HCT116 (cell line): ENCODE measurements around the gene NPTX1. TPM values are rescaled to one million over a fixed set of nuclear protein-coding genes. Genes with fewer than 3 reads are reported as not detected.

Source experiments
- ATAC-seq: fragments of 200-7000 bp; cut with Tn5 transposase; 2 replicates; pipeline ENCODE4 v1.9.1; 2020; ENCODE audit warnings: mild to moderate bottlenecking, moderate library complexity
- BruUV-seq: library from RNA; stranded (reverse); fragments of 400-500 nt; replicated peaks from 2 replicates; lab custom pipeline; 2021; lab: Mats Ljungman, UMichigan
- CTCF ChIA-PET: fragments of 300-600 bp; sonication (Branson Sonifier 250); formaldehyde crosslinking; loops from one replicate; lab custom pipeline; 2021; ENCODE audit warnings: antibody characterized with exemption; lab: Charles Lee
- POLR2A ChIA-PET: fragments of 300-600, 350-600 bp; sonication (Branson Sonifier 250); formaldehyde crosslinking; loops from one replicate; lab custom pipeline; 2021; ENCODE audit warnings: antibody characterized with exemption; lab: Charles Lee
- RAD21 ChIA-PET, 2 experiments: fragments of 300-600 bp; sonication (Branson Sonifier 250); formaldehyde crosslinking; loops; one replicate each; lab custom pipeline; 2023; ENCODE audit warnings: low total read pairs in 2 of 2; ENCODE audit not compliant: uncharacterized antibody in 2 of 2, unreplicated experiment in 2 of 2, low non-redundant PET in 1 of 2; lab: Charles Lee
- DNase-seq: peaks from one replicate; pipeline ENCODE4 v3.0.0-alpha.2; 2010; ENCODE audit warnings: low read depth, low spot score
- H2AFZ ChIP-seq: fragments of 200-600 bp; shearing (Covaris generic), sonication (generic); 2 replicates; pipeline ENCODE4 v1.6.1; 2017; ENCODE audit warnings: low read depth, mixed run types, mixed read lengths, antibody characterized with exemption, low read length; ENCODE audit not compliant: poor library complexity, severe bottlenecking
- H3K27ac ChIP-seq: 2 replicates; pipeline ENCODE4 v1.5.1; 2012; ENCODE audit warnings: low read depth, low read length
- H3K27me3 ChIP-seq: fragments of 200-600 bp; sonication (generic); 2 replicates; pipeline ENCODE4 v1.6.1; 2016; ENCODE audit warnings: mixed run types, low read length, mixed read lengths; ENCODE audit not compliant: insufficient read depth
- H3K36me3 ChIP-seq, 2 experiments: fragments of 200-500 bp in 1 of 2; fragments of 200-600 bp in 1 of 2; sonication (Bioruptor generic) in 1 of 2; sonication (generic) in 1 of 2; 2 replicates each; pipeline versions ENCODE4 v1.5.1 to v1.6.1; 2014 to 2016; ENCODE audit warnings: low read length in 2 of 2, inconsistent platforms in 1 of 2, mixed read lengths in 1 of 2, mixed run types in 1 of 2; ENCODE audit not compliant: insufficient read depth in 2 of 2, control insufficient read depth in 1 of 2
- H3K4me1 ChIP-seq, 2 experiments: fragments of 200-600 bp in 1 of 2; sonication (generic) in 1 of 2; 2 replicates each; pipeline versions ENCODE4 v1.5.1 to v1.6.1; 2012 to 2017; ENCODE audit warnings: low read length in 2 of 2, inconsistent platforms in 1 of 2, mild to moderate bottlenecking in 1 of 2, mixed read lengths in 1 of 2, mixed run types in 1 of 2, moderate library complexity in 1 of 2; ENCODE audit not compliant: insufficient read depth in 2 of 2, control insufficient read depth in 1 of 2
- H3K4me2 ChIP-seq: fragments of 200-600 bp; sonication (generic); 2 replicates; pipeline ENCODE4 v1.6.1; 2017; ENCODE audit warnings: mixed run types, low read length, mixed read lengths
- H3K4me3 ChIP-seq, 2 experiments: fragments of 200-600 bp in 1 of 2; sonication (generic) in 1 of 2; replicated peaks in 1 of 2; 2 replicates each; pipeline ENCODE4 v1.5.1; 2011 to 2016; ENCODE audit warnings: low read length in 2 of 2, control low read depth in 1 of 2, low read depth in 1 of 2, mild to moderate bottlenecking in 1 of 2, mixed read lengths in 1 of 2, mixed run types in 1 of 2
- H3K79me2 ChIP-seq: fragments of 200-600 bp; sonication (generic); 2 replicates; pipeline ENCODE4 v1.6.1; 2017; ENCODE audit warnings: mild to moderate bottlenecking, mixed run types, low read length, moderate library complexity, mixed read lengths; ENCODE audit not compliant: insufficient read depth
- H3K9ac ChIP-seq: fragments of 200-600 bp; sonication (generic); 2 replicates; pipeline ENCODE4 v1.6.1; 2016; ENCODE audit warnings: low read length, mixed read lengths
- H3K9me2 ChIP-seq: fragments of 200-600 bp; sonication (generic), shearing (Covaris generic); 2 replicates; pipeline ENCODE4 v1.6.1; 2017; ENCODE audit warnings: mixed run types, mild to moderate bottlenecking, moderate library complexity; ENCODE audit not compliant: insufficient read depth
- H3K9me3 ChIP-seq, 2 experiments: fragments of 200-500 bp in 1 of 2; fragments of 200-600 bp in 1 of 2; sonication (Bioruptor generic) in 1 of 2; sonication (generic) in 1 of 2; 2 replicates each; pipeline ENCODE4 v1.6.1; 2014 to 2017; ENCODE audit warnings: low read length in 2 of 2, mixed read lengths in 2 of 2, inconsistent platforms in 1 of 2, low read depth in 1 of 2, mild to moderate bottlenecking in 1 of 2, mixed run types in 1 of 2, moderate library complexity in 1 of 2; ENCODE audit not compliant: control insufficient read depth in 1 of 2, insufficient read depth in 1 of 2
- H4K20me1 ChIP-seq: fragments of 200-600 bp; sonication (generic), shearing (Covaris generic); 2 replicates; pipeline ENCODE4 v1.6.1; 2017; ENCODE audit warnings: mixed run types, mild to moderate bottlenecking, moderate library complexity; ENCODE audit not compliant: insufficient read depth
- CBX3 ChIP-seq: IDR thresholded peaks from 2 replicates; pipeline ENCODE4 v1.6.1; 2012; ENCODE audit warnings: low read depth
- CEBPB ChIP-seq: IDR thresholded peaks from 2 replicates; pipeline ENCODE4 v1.6.1; 2012; ENCODE audit warnings: low read depth
- EGR1 ChIP-seq: IDR thresholded peaks from 2 replicates; pipeline ENCODE4 v1.6.1; 2012; ENCODE audit warnings: low read depth
- ELF1 ChIP-seq: IDR thresholded peaks from 2 replicates; pipeline ENCODE4 v1.6.1; 2012; ENCODE audit warnings: low read depth, borderline replicate concordance
- EZH2phosphoT487 ChIP-seq: fragments of 200-600 bp; IDR thresholded peaks from 2 replicates; pipeline ENCODE4 v1.6.1; 2018; ENCODE audit warnings: antibody characterized with exemption, borderline replicate concordance
- FOSL1 ChIP-seq: IDR thresholded peaks from 2 replicates; pipeline ENCODE4 v1.6.1; 2012; ENCODE audit warnings: low read depth
- JUND ChIP-seq: IDR thresholded peaks from 2 replicates; pipeline ENCODE4 v1.6.1; 2012
- POLR2A ChIP-seq: IDR thresholded peaks from 2 replicates; pipeline ENCODE4 v1.7.0; 2011; ENCODE audit warnings: borderline replicate concordance; ENCODE audit not compliant: insufficient read depth, insufficient read length; ENCODE audit errors: extremely low read depth
- POLR2AphosphoS5 ChIP-seq: IDR thresholded peaks from 2 replicates; pipeline ENCODE4 v1.6.1; 2011; ENCODE audit warnings: mild to moderate bottlenecking, low read depth, low read length, moderate library complexity
- RAD21 ChIP-seq: IDR thresholded peaks from 2 replicates; pipeline ENCODE4 v1.6.1; 2012; ENCODE audit warnings: low read depth, mild to moderate bottlenecking
- SP1 ChIP-seq: IDR thresholded peaks from 2 replicates; pipeline ENCODE4 v1.6.1; 2012; ENCODE audit warnings: low read depth
- SRF ChIP-seq: IDR thresholded peaks from 2 replicates; pipeline ENCODE4 v1.6.1; 2012; ENCODE audit warnings: low read depth
- TCF7L2 ChIP-seq: IDR thresholded peaks from 2 replicates; pipeline ENCODE4 v1.7.0; 2011; ENCODE audit warnings: borderline replicate concordance, inconsistent platforms; ENCODE audit not compliant: insufficient read depth, insufficient read length; ENCODE audit errors: extremely low read depth
- ZFX ChIP-seq: fragments of 450-650 bp; IDR thresholded peaks from 2 replicates; pipeline ENCODE4 v1.6.1; 2017
- intact Hi-C: fragments of 100-400 bp; cut with micrococcal nuclease; formaldehyde crosslinking; loops from 2 replicates; pipeline ENCODE4 v1.10.0; 2022
- total RNA-seq: library from RNA; stranded (reverse); gene quantifications from one replicate; pipeline ENCODE4 v1.2.1, GENCODE V29; 2021; ENCODE audit not compliant: unreplicated experiment
- TF ChIP-seq, protein P1 (sequence below): IDR thresholded peaks from 2 replicates; pipeline ENCODE4 v1.6.1; 2012
- TF ChIP-seq, protein P2 (sequence below): IDR thresholded peaks from 2 replicates; pipeline ENCODE4 v1.6.1; 2011; ENCODE audit warnings: mild to moderate bottlenecking, low read length, moderate library complexity; ENCODE audit not compliant: insufficient replicate concordance; ENCODE audit errors: extremely low read depth
- TF ChIP-seq, protein P3 (sequence below), 3 experiments: fragments of 200-600 bp in 1 of 3; sonication (generic) in 1 of 3; IDR thresholded peaks in 2 of 3; conservative IDR thresholded peaks in 1 of 3; 2 replicates each; pipeline ENCODE4 v1.5.1; 2012 to 2017; ENCODE audit warnings: low read depth in 2 of 3, low read length in 2 of 3, antibody characterized with exemption in 1 of 3, borderline replicate concordance in 1 of 3, control low read depth in 1 of 3, mild to moderate bottlenecking in 1 of 3, mixed read lengths in 1 of 3, mixed run types in 1 of 3, moderate library complexity in 1 of 3; ENCODE audit not compliant: insufficient read depth in 1 of 3

Gene NPTX1
- total RNA-seq, 1 experiment from 2014 or later, result 0.15 TPM

DNA sequence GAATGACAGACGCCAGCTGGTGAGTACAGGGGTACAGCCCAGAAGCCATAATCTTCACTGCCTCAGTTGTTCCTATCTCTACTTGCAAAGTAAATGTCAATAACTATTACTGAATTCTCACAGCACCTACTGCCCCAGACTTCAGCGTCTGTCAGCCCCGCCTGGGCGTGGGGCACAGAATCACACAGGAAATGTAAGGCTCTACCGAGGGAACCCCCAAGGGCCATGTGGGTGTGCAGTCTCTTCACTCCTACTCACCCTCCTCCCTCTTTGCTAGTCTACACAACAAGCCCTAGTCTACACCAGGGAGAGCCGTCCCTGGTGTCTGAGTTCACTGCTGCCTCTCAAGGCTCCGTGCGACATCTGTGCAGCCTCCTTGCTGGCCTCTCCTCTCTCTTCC, 4.5 kb downstream of the NPTX1 start:
- intact Hi-C loops, result no loop called here
- Histone ChIP-seq H3K9me3 (no peaks in the 10 kb centered on the region), H3K36me3 (no peaks in the 10 kb centered on the region), H3K79me2 (no peaks in the 10 kb centered on the region), H4K20me1 (no peaks in the 10 kb centered on the region), H3K4me2 (no peak overlapping the region), H3K27ac (no peak overlapping the region), H3K9ac (no peak overlapping the region), H3K4me3 (no peak overlapping the region), H3K27me3 (0 out of 2 replicates have a peak, but pooled peaks cover 6% of the 10 kb centered on the region), H3K9me2 (no peaks in the 10 kb centered on the region), H2AFZ (no peak overlapping the region), H3K4me1 (peaks cover 12 to 19% of the 10 kb centered on the region in 2 experiments)
- POLR2A ChIA-PET, result no interaction called here
- TF ChIP-seq TCF7L2 (no peak), POLR2A (no peak), EZH2phosphoT487 (no peak), ZFX (no peak), POLR2AphosphoS5 (no peak)
- TF ChIP-seq, protein P1, sequence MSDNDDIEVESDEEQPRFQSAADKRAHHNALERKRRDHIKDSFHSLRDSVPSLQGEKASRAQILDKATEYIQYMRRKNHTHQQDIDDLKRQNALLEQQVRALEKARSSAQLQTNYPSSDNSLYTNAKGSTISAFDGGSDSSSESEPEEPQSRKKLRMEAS, result no peak
- TF ChIP-seq, protein P2, sequence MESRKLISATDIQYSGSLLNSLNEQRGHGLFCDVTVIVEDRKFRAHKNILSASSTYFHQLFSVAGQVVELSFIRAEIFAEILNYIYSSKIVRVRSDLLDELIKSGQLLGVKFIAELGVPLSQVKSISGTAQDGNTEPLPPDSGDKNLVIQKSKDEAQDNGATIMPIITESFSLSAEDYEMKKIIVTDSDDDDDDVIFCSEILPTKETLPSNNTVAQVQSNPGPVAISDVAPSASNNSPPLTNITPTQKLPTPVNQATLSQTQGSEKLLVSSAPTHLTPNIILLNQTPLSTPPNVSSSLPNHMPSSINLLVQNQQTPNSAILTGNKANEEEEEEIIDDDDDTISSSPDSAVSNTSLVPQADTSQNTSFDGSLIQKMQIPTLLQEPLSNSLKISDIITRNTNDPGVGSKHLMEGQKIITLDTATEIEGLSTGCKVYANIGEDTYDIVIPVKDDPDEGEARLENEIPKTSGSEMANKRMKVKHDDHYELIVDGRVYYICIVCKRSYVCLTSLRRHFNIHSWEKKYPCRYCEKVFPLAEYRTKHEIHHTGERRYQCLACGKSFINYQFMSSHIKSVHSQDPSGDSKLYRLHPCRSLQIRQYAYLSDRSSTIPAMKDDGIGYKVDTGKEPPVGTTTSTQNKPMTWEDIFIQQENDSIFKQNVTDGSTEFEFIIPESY, result no peak
- CTCF ChIA-PET, result no interaction called here
- DNase-seq (no peak), ATAC-seq (no peak)
- no TSS peak for BruUV-seq
- RAD21 ChIA-PET, result no interaction called here

DNA sequence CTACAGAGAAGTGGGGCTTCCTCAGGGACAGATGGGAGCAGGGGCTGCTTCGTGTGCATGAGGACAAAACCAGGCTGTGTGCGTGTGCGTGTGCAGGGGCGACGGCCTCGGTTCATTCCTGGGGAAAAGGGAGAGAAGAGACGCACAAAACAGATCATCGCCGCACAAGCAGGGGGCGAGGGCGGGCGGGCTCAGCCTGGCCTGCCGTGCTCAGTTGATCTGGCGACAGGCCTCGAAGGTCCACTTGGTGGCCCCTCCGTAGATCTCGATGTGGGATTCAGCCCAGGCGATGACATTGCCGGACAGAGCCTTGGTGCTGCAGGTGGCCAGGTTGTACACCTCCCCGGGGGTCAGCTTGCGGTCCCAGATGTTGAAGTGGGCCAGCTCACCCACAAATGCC, 5.8 kb downstream of the NPTX1 start:
- ATAC-seq (no peak), DNase-seq (no peak)
- no peaks in the 10 kb centered on the region for H3K9me2 ChIP-seq
- no peak overlapping the region for H3K4me3 ChIP-seq
- H3K36me3 ChIP-seq, result no peaks in the 10 kb centered on the region
- no peak overlapping the region for H3K4me2 ChIP-seq
- CTCF ChIA-PET, result no interaction called here
- RAD21 ChIA-PET, result no interaction called here
- intact Hi-C loops, result no loop called here
- H3K9ac ChIP-seq, result no peak overlapping the region
- H3K4me1 ChIP-seq, result peaks cover 12 to 19% of the 10 kb centered on the region in 2 experiments
- H3K27ac ChIP-seq, result no peak overlapping the region
- BruUV-seq, result no TSS peak
- POLR2A ChIA-PET, result no interaction called here
- no peak overlapping the region for H2AFZ ChIP-seq
- H3K27me3 ChIP-seq, result 0 out of 2 replicates have a peak, but pooled peaks cover 9% of the 10 kb centered on the region
- no peaks in the 10 kb centered on the region for H4K20me1 ChIP-seq
- no peaks in the 10 kb centered on the region for H3K79me2 ChIP-seq
- H3K9me3 ChIP-seq, result no peaks in the 10 kb centered on the region
- TF ChIP-seq RAD21 (no peak), ZFX (no peak), ELF1 (no peak), TCF7L2 (no peak), JUND (no peak), POLR2AphosphoS5 (no peak), CEBPB (no peak), CBX3 (no peak), SRF (no peak), EGR1 (no peak), SP1 (no peak), FOSL1 (no peak)
- TF ChIP-seq, protein P3, sequence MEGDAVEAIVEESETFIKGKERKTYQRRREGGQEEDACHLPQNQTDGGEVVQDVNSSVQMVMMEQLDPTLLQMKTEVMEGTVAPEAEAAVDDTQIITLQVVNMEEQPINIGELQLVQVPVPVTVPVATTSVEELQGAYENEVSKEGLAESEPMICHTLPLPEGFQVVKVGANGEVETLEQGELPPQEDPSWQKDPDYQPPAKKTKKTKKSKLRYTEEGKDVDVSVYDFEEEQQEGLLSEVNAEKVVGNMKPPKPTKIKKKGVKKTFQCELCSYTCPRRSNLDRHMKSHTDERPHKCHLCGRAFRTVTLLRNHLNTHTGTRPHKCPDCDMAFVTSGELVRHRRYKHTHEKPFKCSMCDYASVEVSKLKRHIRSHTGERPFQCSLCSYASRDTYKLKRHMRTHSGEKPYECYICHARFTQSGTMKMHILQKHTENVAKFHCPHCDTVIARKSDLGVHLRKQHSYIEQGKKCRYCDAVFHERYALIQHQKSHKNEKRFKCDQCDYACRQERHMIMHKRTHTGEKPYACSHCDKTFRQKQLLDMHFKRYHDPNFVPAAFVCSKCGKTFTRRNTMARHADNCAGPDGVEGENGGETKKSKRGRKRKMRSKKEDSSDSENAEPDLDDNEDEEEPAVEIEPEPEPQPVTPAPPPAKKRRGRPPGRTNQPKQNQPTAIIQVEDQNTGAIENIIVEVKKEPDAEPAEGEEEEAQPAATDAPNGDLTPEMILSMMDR (IDR thresholded peaks at IDR 0.05 in 2 of 3, conservative IDR thresholded peaks at IDR 0.05 in 1 of 3; ENCODE audit: borderline replicate concordance in 1 of 3, insufficient read depth in 1 of 3, low read depth in 2 of 3, low read length in 2 of 3), result no peak
